Transverse colon (tissue), 4 donors: Measurements from ENCODE around the gene ZNF497. TPM values are rescaled to one million over a fixed set of nuclear protein-coding genes. Genes with fewer than 3 reads are reported as not detected.
"Not testable (repeated sequence)": the region's sequence is repeated elsewhere in the genome, so short reads cannot be mapped to it uniquely, and the experiment has no call there.

ENCODE experiments used
- DNase-seq: peaks from one replicate; pipeline ENCODE4 v3.0.0-alpha.2; 2019
- H3K27ac ChIP-seq, 4 donors: fragments of 200-600 bp; sonication (generic); 2 replicates each; pipeline ENCODE4 v1.5.1; 2016 to 2018; ENCODE audit warnings: inconsistent platforms in 4 of 4
- H3K27me3 ChIP-seq: fragments of 200-600 bp; sonication (generic); 2 replicates; pipeline ENCODE4 v1.5.1; 2017; ENCODE audit warnings: inconsistent platforms
- H3K36me3 ChIP-seq, 4 donors: fragments of 200-600 bp; sonication (generic); 2 replicates each; pipeline ENCODE4 v1.5.1; 2017 to 2019; ENCODE audit warnings: inconsistent platforms in 4 of 4
- H3K4me1 ChIP-seq, 4 donors: fragments of 200-600 bp; sonication (generic); 2 replicates each; pipeline ENCODE4 v1.5.1; 2017 to 2020; ENCODE audit warnings: inconsistent platforms in 4 of 4
- H3K4me3 ChIP-seq, 4 donors: fragments of 200-600 bp; sonication (generic); 1 replicate in 1 of 4; 2 replicates in 3 of 4; pipeline versions ENCODE4 v1.5.1 to v1.6.1; 2017 to 2019; ENCODE audit warnings: inconsistent platforms in 4 of 4
- H3K9me3 ChIP-seq, 2 donors: fragments of 200-600 bp; sonication (generic); 2 replicates each; pipeline ENCODE4 v1.5.1; 2017 to 2019; ENCODE audit warnings: inconsistent platforms in 2 of 2
- EP300 ChIP-seq: sonication (generic); formaldehyde crosslinking; IDR thresholded peaks from one replicate; pipeline ENCODE4 v1.6.1; 2017; ENCODE audit warnings: antibody characterized with exemption, low read depth
- POLR2A ChIP-seq: fragments of 450-650 bp; IDR thresholded peaks from one replicate; pipeline ENCODE4 v1.6.1; 2016; ENCODE audit warnings: antibody characterized with exemption, mild to moderate bottlenecking, moderate library complexity
- POLR2AphosphoS5 ChIP-seq, 3 donors: sonication (generic); formaldehyde crosslinking; IDR thresholded peaks; one replicate each; pipeline ENCODE4 v1.6.1; 2016; ENCODE audit warnings: antibody characterized with exemption in 3 of 3
- WGBS, 2 donors: methylation state at CpG; one replicate each; pipeline ENCODE4 v1.1.5; 2018; ENCODE audit warnings: low coverage in 1 of 2; 5-methylcytosine and 5-hydroxymethylcytosine counted together
- in situ Hi-C, 4 donors: fragments of 200-750 bp; cut with MboI; loops; one replicate each; pipeline versions ENCODE4 v1.15.0 to v1.15.1; 2017; ENCODE audit warnings: low sequenced_read_pairs in 3 of 4, low pct_ligation_motif_present in 1 of 4, low pct_unique_long_range_greater_than_20kb in 1 of 4
- intact Hi-C: fragments of 100-400 bp; cut with DNase I; formaldehyde crosslinking; loops from one replicate; pipeline ENCODE4 v1.15.1; 2023; ENCODE audit warnings: low total_unique reads
- total RNA-seq, 4 donors: library from RNA; depleted of rRNA; stranded (reverse); fragments of >200 nt; gene quantifications; one replicate each; pipeline ENCODE4 v1.1.0, GENCODE V29; 2016
- TF ChIP-seq, protein P1 (sequence below), 5 experiments: fragments of 200-600 bp in 3 of 5; fragments of 450-650 bp in 2 of 5; sonication (generic) in 3 of 5; IDR thresholded peaks; 1 replicate in 2 of 5; 2 replicates in 3 of 5; pipeline ENCODE4 v1.5.1; 2016 to 2017; ENCODE audit warnings: antibody characterized with exemption in 5 of 5, inconsistent platforms in 3 of 5, mild to moderate bottlenecking in 2 of 5, moderate library complexity in 1 of 5

Gene ZNF497
- total RNA-seq, 4 donors from 2014 or later = 1.3 to 19.3 (median 4.2) TPM

DNA sequence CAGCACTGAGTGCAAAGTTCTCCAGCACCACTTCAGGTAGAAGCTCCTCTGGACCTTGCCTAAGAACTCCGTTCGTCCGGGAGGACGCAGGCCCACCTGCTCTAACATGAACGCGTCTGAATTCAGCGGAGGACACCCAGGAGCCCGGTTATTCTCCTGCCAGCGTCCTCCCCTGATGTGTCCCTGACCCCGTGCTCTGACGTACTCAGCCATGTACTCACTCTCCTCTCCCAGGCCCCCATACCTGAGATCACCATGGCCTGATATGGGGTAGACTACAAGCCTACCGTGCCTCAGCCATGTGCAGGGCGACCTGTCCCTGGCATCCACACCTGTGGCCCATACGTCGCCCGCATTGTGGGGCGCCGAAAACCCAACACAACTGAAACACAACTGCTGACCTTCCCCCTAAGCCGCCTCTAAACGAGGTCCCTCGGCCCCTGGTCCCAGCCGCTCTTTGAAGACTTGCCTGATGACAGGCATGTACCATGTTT, 45.2 kb upstream of the ZNF497 start:
- H3K27ac ChIP-seq = peak overlapping the region; percentile 82 to 91 (median 90)
- 17% methylated on average over 22 of the region's 22 CpGs; no CpG with 5 or more reads in 1 of the 2 donors for WGBS, 2 donors
- H3K4me3 ChIP-seq = peak overlapping the region; percentile 65 to 82 (median 74)
- TF ChIP-seq, protein P1, sequence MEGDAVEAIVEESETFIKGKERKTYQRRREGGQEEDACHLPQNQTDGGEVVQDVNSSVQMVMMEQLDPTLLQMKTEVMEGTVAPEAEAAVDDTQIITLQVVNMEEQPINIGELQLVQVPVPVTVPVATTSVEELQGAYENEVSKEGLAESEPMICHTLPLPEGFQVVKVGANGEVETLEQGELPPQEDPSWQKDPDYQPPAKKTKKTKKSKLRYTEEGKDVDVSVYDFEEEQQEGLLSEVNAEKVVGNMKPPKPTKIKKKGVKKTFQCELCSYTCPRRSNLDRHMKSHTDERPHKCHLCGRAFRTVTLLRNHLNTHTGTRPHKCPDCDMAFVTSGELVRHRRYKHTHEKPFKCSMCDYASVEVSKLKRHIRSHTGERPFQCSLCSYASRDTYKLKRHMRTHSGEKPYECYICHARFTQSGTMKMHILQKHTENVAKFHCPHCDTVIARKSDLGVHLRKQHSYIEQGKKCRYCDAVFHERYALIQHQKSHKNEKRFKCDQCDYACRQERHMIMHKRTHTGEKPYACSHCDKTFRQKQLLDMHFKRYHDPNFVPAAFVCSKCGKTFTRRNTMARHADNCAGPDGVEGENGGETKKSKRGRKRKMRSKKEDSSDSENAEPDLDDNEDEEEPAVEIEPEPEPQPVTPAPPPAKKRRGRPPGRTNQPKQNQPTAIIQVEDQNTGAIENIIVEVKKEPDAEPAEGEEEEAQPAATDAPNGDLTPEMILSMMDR (IDR thresholded peaks at IDR 0.05) = no peak
- TF ChIP-seq POLR2A (no peak), EP300 (no peak), POLR2AphosphoS5 (IDR thresholded peaks at IDR 0.05) (no peak)
- H3K27me3 ChIP-seq = no peaks in the 10 kb centered on the region
- no peak for DNase-seq
- intact Hi-C loops = no loop called here
- no peaks in the 10 kb centered on the region for H3K9me3 ChIP-seq
- in situ Hi-C loops = no loop called here
- H3K36me3 ChIP-seq = no peaks in the 10 kb centered on the region
- H3K4me1 ChIP-seq = peaks cover 0 to 18% (median 16%) of the 10 kb centered on the region in 4 donors

DNA sequence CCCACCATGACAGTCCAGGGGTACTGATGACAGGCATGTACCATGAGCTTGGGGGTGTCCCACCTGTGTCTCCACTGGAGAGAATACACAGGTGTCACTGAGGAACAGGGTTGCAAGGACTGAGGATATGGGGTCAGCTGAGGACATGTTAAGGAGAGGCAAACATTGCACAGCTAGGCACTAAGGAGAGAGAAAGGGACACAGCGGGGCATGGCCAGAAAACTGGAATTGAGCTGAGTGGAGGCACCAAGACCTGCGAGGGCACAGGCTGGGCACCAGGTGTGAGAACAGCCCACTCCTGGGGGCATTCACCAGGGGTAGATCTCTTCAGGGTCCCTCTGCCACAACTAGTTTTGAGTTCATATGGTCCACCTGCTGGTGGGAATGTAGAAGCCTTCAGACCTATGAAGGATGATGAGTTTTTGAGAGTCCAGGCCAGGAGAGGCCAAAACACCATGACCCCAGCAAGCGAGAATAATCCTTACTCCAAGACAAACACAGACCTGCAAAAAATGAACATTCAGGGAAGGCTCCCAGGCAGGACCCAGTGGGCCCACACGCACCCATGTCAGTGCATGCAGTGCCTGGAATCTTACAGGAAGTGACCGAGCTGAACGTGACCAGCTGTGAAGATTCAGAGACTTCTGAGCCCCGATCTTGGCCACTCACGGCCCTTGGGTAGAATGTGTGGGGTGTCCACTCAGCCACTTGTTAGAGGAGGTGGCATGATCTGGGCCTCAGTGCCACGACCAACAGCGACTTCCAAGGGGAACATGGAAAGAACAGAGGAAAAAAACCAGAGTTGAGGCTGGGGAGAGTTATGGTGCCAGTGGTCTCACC, 44.5 kb upstream of the ZNF497 start:
- DNase-seq = no peak
- Histone ChIP-seq H3K4me3 (peak overlapping the region in 2 of 4 donors; percentile 80 to 82), H3K36me3 (no peaks in the 10 kb centered on the region), H3K27ac (peak overlapping the region; percentile 82 to 91 (median 90)), H3K27me3 (no peaks in the 10 kb centered on the region), H3K9me3 (no peaks in the 10 kb centered on the region), H3K4me1 (peaks cover 0 to 21% (median 18%) of the 10 kb centered on the region in 4 donors)
- in situ Hi-C loops (no loop called here), intact Hi-C loops (no loop called here)
- TF ChIP-seq, protein P1 (IDR thresholded peaks at IDR 0.05) = peak in 4 of 5 experiments; percentile 14 to 20 (median 18)
- no peak for TF ChIP-seq POLR2AphosphoS5 (IDR thresholded peaks at IDR 0.05)
- 71 to 83% methylated on average over 4 to 10 of the region's 10 CpGs for WGBS, 2 donors

DNA sequence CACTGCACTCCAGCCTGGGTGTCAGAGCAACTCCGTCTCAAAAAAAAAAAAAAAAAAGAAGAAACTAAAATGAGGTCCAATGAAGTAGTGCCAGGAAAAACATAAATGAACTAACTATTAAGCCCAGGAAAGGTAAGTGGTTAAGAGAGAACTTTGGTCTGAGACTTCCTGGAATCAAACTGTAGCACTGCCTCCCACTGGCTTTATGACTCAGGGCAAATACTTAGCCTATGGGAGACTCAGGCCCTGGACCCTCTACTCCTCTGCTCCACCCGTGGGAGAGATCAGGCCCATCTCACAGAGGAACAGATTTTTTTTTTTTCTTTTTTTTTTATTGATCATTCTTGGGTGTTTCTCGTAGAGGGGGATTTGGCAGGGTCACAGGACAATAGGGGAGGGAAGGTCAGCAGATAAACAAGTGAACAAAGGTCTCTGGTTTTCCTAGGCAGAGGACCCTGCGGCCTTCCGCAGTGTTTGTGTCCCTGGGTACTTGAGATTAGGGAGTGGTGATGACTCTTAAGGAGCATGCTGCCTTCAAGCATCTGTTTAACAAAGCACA, 41.4 kb upstream of the ZNF497 start:
- H3K27ac ChIP-seq, intact Hi-C loops, H3K4me3 ChIP-seq, H3K36me3 ChIP-seq, DNase-seq, in situ Hi-C loops, H3K9me3 ChIP-seq, H3K27me3 ChIP-seq: not testable (repeated sequence)
- WGBS, 2 donors = 40 to 73% methylated on average over 2 to 5 of the region's 5 CpGs
- peaks cover 6 to 27% (median 22%) of the 10 kb centered on the region in 4 donors for H3K4me1 ChIP-seq

DNA sequence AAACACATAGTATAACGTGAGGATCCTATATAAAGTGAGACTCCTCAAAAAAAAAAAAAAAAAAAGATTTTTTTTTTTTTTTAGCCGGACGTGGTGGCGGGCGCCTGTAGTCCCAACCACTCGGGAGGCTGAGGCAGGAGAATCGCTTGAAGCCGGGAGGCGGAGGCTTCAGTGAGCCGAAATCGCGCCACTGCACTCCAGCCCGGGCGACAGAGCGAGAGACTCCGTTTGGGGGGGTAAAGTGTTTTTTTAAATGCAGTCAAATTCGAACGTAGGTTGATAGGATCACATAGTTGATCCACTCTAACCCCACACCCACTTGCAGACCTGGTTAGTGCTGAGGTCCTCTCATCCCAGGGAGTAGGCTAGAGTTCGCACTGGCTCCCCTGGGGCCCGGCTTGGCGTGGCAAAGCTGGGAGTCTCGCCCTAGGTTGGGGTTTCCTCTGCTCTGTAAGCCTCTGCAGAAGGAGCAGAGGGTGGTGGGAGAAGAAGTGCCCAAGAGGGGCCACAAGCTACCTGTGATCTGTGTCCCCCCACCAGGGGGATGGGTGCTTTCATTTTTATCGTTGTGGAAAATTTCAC, 39.4 kb upstream of the ZNF497 start:
- Histone ChIP-seq H3K4me3 (peak overlapping the region in 3 of 4 donors; percentile 67 to 94 (median 68)), H3K36me3 (no peaks in the 10 kb centered on the region), H3K27ac (peak overlapping the region; percentile 82 to 92 (median 85)), H3K4me1 (peaks cover 6 to 17% (median 15%) of the 10 kb centered on the region in 4 donors), H3K9me3 (no peaks in the 10 kb centered on the region), H3K27me3 (peaks cover 14% of the 10 kb centered on the region)
- WGBS, 2 donors = 26 to 37% methylated on average over 12 to 23 of the region's 23 CpGs
- no peak for TF ChIP-seq POLR2AphosphoS5 (IDR thresholded peaks at IDR 0.05)
- TF ChIP-seq EP300 = no peak
- in situ Hi-C loops = no loop called here
- DNase-seq = no peak
- intact Hi-C loops = loop anchor here (2.0 kb wide), 1 partner anchor 15 kb away; the partner anchor contains the start of gene RPS5
